Spleen (tissue), 7 donors: ENCODE data around the gene ZMYM4.

ENCODE experiments used
- CTCF ChIP-seq, 11 experiments: fragments of 200-600 bp in 7 of 11; fragments of 450-650 bp in 4 of 11; sonication (generic) in 4 of 11; IDR thresholded peaks in 8 of 11; conservative IDR thresholded peaks in 3 of 11; 1 replicate in 7 of 11; 2 replicates in 4 of 11; pipeline versions ENCODE4 v1.4.0 to v1.8.0; 2016 to 2021; ENCODE audit warnings: antibody characterized with exemption in 11 of 11, inconsistent platforms in 4 of 11, mild to moderate bottlenecking in 1 of 11
- POLR2A ChIP-seq, 3 donors: fragments of 450-650 bp; IDR thresholded peaks; one replicate each; pipeline ENCODE4 v1.5.1; 2017; ENCODE audit warnings: antibody characterized with exemption in 3 of 3, mild to moderate bottlenecking in 1 of 3
- POLR2AphosphoS5 ChIP-seq, 3 donors: sonication (generic); formaldehyde crosslinking; IDR thresholded peaks; one replicate each; pipeline ENCODE4 v1.5.1; 2017; ENCODE audit warnings: antibody characterized with exemption in 3 of 3
- donor health status: DM: no; HTN: no; CAD: no; lungs with moderate emphysema.
- donor health status: DM: no; HTN: no; CAD: no.
- donor health status: DM: no; HTN: no; CAD: no.

GRCh38 chr1:35436078-35436477 is 167.6 kb downstream of the ZMYM4 start:
- no peak for TF ChIP-seq POLR2A (IDR thresholded peaks at IDR 0.05)
- TF ChIP-seq CTCF (IDR thresholded peaks at IDR 0.05 in 8 of 11, conservative IDR thresholded peaks at IDR 0.05 in 3 of 11), result no peak
- peak in 2 of 3 donors; percentile 19 to 37 for TF ChIP-seq POLR2AphosphoS5 (IDR thresholded peaks at IDR 0.05)
